Loucy (cell line): ENCODE measurements around the gene MOSPD3.

Experiments used
- H2AFZ ChIP-seq: fragments of 200-600 bp; sonication (generic); 2 replicates; pipeline ENCODE4 v1.6.0; 2016; ENCODE audit warnings: antibody characterized with exemption, mild to moderate bottlenecking, low read length, moderate library complexity
- H3F3A ChIP-seq: fragments of 200-600 bp; 2 replicates; pipeline ENCODE4 v1.6.0; 2016; ENCODE audit warnings: antibody characterized with exemption, low read depth, mild to moderate bottlenecking
- H3K27me3 ChIP-seq: fragments of 200-600 bp; sonication (generic); 2 replicates; pipeline ENCODE4 v1.6.1; 2014; ENCODE audit warnings: low read length, mild to moderate bottlenecking; ENCODE audit not compliant: insufficient read depth, poor library complexity, severe bottlenecking
- H3K36me3 ChIP-seq: fragments of 200-600 bp; sonication (generic); 2 replicates; pipeline ENCODE4 v1.6.1; 2016; ENCODE audit warnings: low read length; ENCODE audit not compliant: insufficient read depth
- H3K4me1 ChIP-seq: fragments of 200-600 bp; sonication (generic); 2 replicates; pipeline ENCODE4 v1.5.1; 2014; ENCODE audit warnings: low read length, mild to moderate bottlenecking; ENCODE audit not compliant: insufficient read depth, poor library complexity, severe bottlenecking
- H3K4me2 ChIP-seq: fragments of 200-600 bp; sonication (generic); 2 replicates; pipeline ENCODE4 v1.6.0; 2014; ENCODE audit warnings: antibody characterized with exemption, low read length, low read depth, mild to moderate bottlenecking; ENCODE audit not compliant: poor library complexity, severe bottlenecking
- H3K4me3 ChIP-seq: fragments of 200-600 bp; sonication (generic); 2 replicates; pipeline ENCODE4 v1.5.1; 2014; ENCODE audit warnings: low read length, mild to moderate bottlenecking, mixed read lengths; ENCODE audit not compliant: poor library complexity, severe bottlenecking
- H3K79me2 ChIP-seq: fragments of 200-600 bp; sonication (generic); 2 replicates; pipeline ENCODE4 v1.6.1; 2014; ENCODE audit warnings: low read length; ENCODE audit not compliant: insufficient read depth
- H3K9ac ChIP-seq: fragments of 200-600 bp; sonication (generic); 2 replicates; pipeline ENCODE4 v1.6.0; 2014; ENCODE audit warnings: mild to moderate bottlenecking, low read depth, low read length, moderate library complexity; ENCODE audit not compliant: poor library complexity, severe bottlenecking
- H3K9me2 ChIP-seq: fragments of 200-600 bp; sonication (generic); replicated peaks from 2 replicates; pipeline ENCODE4 v1.6.1; 2016; ENCODE audit warnings: low read depth, low read length, mixed read lengths
- H3K9me3 ChIP-seq: fragments of 200-600 bp; sonication (generic); 2 replicates; pipeline ENCODE4 v1.6.1; 2014; ENCODE audit warnings: mild to moderate bottlenecking, antibody characterized with exemption, low read length, low read depth; ENCODE audit not compliant: insufficient read depth
- H4K20me1 ChIP-seq: fragments of 200-600 bp; sonication (generic); 2 replicates; pipeline ENCODE4 v1.6.0; 2014; ENCODE audit warnings: antibody characterized with exemption, low read length, mild to moderate bottlenecking; ENCODE audit not compliant: insufficient read depth, poor library complexity, severe bottlenecking
- CTCF ChIP-seq: fragments of 200-600 bp; sonication (generic); conservative IDR thresholded peaks from 2 replicates; pipeline ENCODE4 v1.5.1; 2014; ENCODE audit warnings: mild to moderate bottlenecking, antibody characterized with exemption, low read length
- EZH2phosphoT487 ChIP-seq: fragments of 200-600 bp; IDR thresholded peaks from 2 replicates; pipeline ENCODE4 v1.6.1; 2018; ENCODE audit warnings: antibody characterized with exemption, mild to moderate bottlenecking, moderate library complexity, borderline replicate concordance

Gene MOSPD3

DNA sequence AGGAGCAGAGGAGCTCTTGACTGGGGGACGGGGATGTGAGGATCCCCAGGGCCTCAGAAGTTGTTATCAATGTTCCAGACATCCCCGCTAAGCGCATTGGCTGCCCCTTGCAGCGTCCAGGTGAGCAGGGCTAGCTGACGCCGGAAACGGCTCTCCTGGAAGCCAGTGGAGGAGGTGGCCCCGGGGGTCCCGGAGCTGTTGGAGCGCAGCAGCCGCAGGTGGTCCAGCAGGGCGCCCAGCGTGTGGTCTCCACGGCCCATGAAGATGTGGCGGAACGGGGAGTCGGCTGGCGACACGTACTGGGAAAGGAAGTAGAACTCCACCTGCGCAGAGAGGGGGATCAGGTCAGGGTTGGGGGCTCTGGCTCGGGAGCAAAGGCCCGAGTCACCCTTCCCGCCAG is 8.5 kb downstream of the MOSPD3 start:
- no peak overlapping the region for H3K9ac ChIP-seq
- H3K9me3 ChIP-seq: no peaks in the 10 kb centered on the region
- H3K9me2 ChIP-seq: no peaks in the 10 kb centered on the region
- H4K20me1 ChIP-seq: no peaks in the 10 kb centered on the region
- no peaks in the 10 kb centered on the region for H3K4me1 ChIP-seq
- H3K79me2 ChIP-seq: no peaks in the 10 kb centered on the region
- H3K36me3 ChIP-seq: no peaks in the 10 kb centered on the region
- no peak overlapping the region for H2AFZ ChIP-seq
- TF ChIP-seq EZH2phosphoT487 (no peak), CTCF (no peak)
- H3K4me2 ChIP-seq: no peak overlapping the region
- no peaks in the 10 kb centered on the region for H3K27me3 ChIP-seq
- H3F3A ChIP-seq: no peaks in the 10 kb centered on the region
- H3K4me3 ChIP-seq: no peak overlapping the region

DNA sequence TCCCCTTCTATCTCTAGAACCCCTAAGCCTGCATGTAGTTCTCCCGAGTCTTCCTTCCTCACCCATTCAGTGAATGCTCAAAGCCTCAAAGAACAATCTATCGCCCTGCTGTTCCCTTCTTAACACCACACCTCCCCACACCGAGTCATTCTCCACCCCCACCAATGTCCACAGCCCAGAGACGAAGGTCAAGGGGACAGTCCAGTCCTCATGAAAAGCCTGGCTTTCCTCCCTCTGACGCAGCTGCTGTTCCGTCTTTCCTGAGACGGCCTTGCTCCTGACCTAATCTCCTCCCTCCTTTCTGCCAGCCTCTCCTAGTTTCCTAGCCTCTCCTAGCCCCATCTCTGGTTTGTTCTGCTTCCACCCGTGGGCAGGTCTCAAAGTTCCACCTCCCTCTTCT is 9.2 kb downstream of the MOSPD3 start:
- H3K9me3 ChIP-seq: no peaks in the 10 kb centered on the region
- no peaks in the 10 kb centered on the region for H3K4me1 ChIP-seq
- no peaks in the 10 kb centered on the region for H3F3A ChIP-seq
- no peaks in the 10 kb centered on the region for H3K27me3 ChIP-seq
- H3K9me2 ChIP-seq: no peaks in the 10 kb centered on the region
- no peak overlapping the region for H2AFZ ChIP-seq
- H4K20me1 ChIP-seq: no peaks in the 10 kb centered on the region
- H3K36me3 ChIP-seq: no peaks in the 10 kb centered on the region
- TF ChIP-seq CTCF: no peak
- no peak for TF ChIP-seq EZH2phosphoT487
- H3K9ac ChIP-seq: no peak overlapping the region
- no peak overlapping the region for H3K4me3 ChIP-seq
- no peaks in the 10 kb centered on the region for H3K79me2 ChIP-seq
- no peak overlapping the region for H3K4me2 ChIP-seq

DNA sequence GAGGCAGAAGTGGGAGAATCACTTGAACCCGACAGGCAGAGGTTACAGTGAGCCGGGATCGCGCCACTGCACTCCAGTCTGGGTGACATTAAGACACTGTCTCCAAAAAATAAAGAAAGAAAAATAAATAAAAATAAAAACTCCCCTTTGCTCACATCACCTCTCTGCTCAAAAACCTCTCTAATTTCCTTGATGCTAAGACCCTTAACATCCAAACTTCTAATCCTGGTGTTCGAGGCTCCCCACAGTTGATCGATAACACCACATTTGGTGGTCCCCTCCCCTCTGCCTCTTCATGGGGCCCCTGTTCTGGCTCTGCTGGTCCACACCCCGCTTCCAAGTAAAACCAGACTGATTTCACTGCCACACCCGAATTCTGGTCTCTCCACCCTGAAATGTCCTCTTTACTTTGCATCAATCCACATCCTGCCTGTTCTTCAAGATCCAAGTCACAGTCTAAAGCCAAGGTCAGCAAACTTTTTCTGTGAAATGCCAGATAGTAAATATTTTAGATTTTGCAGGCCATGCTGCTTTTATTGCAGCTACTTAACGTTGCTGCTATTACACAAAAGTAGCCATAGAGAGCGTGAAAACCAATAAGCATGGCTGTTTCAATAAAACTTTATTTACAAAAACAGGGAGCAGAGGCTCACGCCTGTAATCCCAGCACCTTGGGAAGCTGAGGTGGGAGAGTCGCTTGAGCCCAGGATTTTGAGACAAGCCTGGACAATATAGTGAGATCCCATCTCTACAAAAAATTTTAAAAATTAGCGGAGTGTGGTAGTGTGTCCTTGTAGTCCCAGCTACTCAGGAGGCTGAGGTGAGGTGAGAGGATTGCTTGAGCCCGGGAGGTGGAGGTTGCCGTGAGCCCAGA is 11.8 kb downstream of the MOSPD3 start:
- Histone ChIP-seq H3F3A (no peaks in the 10 kb centered on the region), H4K20me1 (no peaks in the 10 kb centered on the region), H3K9me3 (no peaks in the 10 kb centered on the region), H3K9ac (no peak overlapping the region), H3K27me3 (no peaks in the 10 kb centered on the region), H3K36me3 (no peaks in the 10 kb centered on the region), H2AFZ (no peak overlapping the region), H3K9me2 (no peaks in the 10 kb centered on the region), H3K4me2 (no peak overlapping the region), H3K79me2 (peaks cover 8% of the 10 kb centered on the region; the same call in 1 of the 2 replicates), H3K4me3 (no peak overlapping the region), H3K4me1 (peaks cover 13% of the 10 kb centered on the region)
- no peak for TF ChIP-seq CTCF
- TF ChIP-seq EZH2phosphoT487: no peak
